ENCODE data around the gene PPM1G. TPM values are rescaled to one million over a fixed set of nuclear protein-coding genes. Genes with fewer than 3 reads are reported as not detected.

PPM1G gene
- total RNA-seq, 2 donors from 2014 or later, result 50.2 to 50.4 TPM

- TF ChIP-seq, protein P1, sequence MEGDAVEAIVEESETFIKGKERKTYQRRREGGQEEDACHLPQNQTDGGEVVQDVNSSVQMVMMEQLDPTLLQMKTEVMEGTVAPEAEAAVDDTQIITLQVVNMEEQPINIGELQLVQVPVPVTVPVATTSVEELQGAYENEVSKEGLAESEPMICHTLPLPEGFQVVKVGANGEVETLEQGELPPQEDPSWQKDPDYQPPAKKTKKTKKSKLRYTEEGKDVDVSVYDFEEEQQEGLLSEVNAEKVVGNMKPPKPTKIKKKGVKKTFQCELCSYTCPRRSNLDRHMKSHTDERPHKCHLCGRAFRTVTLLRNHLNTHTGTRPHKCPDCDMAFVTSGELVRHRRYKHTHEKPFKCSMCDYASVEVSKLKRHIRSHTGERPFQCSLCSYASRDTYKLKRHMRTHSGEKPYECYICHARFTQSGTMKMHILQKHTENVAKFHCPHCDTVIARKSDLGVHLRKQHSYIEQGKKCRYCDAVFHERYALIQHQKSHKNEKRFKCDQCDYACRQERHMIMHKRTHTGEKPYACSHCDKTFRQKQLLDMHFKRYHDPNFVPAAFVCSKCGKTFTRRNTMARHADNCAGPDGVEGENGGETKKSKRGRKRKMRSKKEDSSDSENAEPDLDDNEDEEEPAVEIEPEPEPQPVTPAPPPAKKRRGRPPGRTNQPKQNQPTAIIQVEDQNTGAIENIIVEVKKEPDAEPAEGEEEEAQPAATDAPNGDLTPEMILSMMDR (IDR thresholded peaks at IDR 0.05), result no peak
- H3K27me3 ChIP-seq (replicated peaks; ENCODE audit: insufficient read depth), result no peaks in the 10 kb centered on the region
- no peak for DNase-seq (ENCODE audit: low spot score)
- H3K4me1 ChIP-seq (ENCODE audit: control insufficient read depth in 1 of 2, low read depth in 2 of 2), result no peaks in the 10 kb centered on the region
- H3K36me3 ChIP-seq, result peaks cover 1% of the 10 kb centered on the region
- ATAC-seq (ENCODE audit: insufficient number of reproducible peaks, low FRiP score, low read depth), result no peak
- H3K4me3 ChIP-seq, result no peak overlapping the region
- no peaks in the 10 kb centered on the region for H3K9me3 ChIP-seq
- no peak overlapping the region for H3K27ac ChIP-seq
Observed at GRCh38 chr2:27347641-27348040, 61.8 kb downstream of the PPM1G start.

- H3K36me3 ChIP-seq, result peaks cover 52% of the 10 kb centered on the region
- no peak for DNase-seq (ENCODE audit: low spot score)
Observed at GRCh38 chr2:27336173-27336572, 73.2 kb downstream of the PPM1G start.

GRCh38 chr2:27335311-27335710 is 74.1 kb downstream of the PPM1G start:
- no peak overlapping the region for H3K4me3 ChIP-seq
- no peak for ATAC-seq (ENCODE audit: insufficient number of reproducible peaks, low FRiP score, low read depth)
- no peaks in the 10 kb centered on the region for H3K27me3 ChIP-seq (replicated peaks; ENCODE audit: insufficient read depth)
- no peaks in the 10 kb centered on the region for H3K4me1 ChIP-seq (ENCODE audit: control insufficient read depth in 1 of 2, low read depth in 2 of 2)
- no peaks in the 10 kb centered on the region for H3K9me3 ChIP-seq
- peaks cover 46% of the 10 kb centered on the region for H3K36me3 ChIP-seq
- H3K27ac ChIP-seq, result no peak overlapping the region
- DNase-seq (ENCODE audit: low spot score), result no peak
- TF ChIP-seq, protein P1 (IDR thresholded peaks at IDR 0.05), result no peak

More at GRCh38 chr2:27336173-27336572, 73.2 kb downstream of the PPM1G start:
- Histone ChIP-seq H3K4me3 (no peak overlapping the region), H3K4me1 (ENCODE audit: control insufficient read depth in 1 of 2, low read depth in 2 of 2) (no peaks in the 10 kb centered on the region), H3K27ac (no peak overlapping the region), H3K9me3 (no peaks in the 10 kb centered on the region), H3K27me3 (replicated peaks; ENCODE audit: insufficient read depth) (no peaks in the 10 kb centered on the region)
- ATAC-seq (ENCODE audit: insufficient number of reproducible peaks, low FRiP score, low read depth), result no peak
- TF ChIP-seq, protein P1 (IDR thresholded peaks at IDR 0.05), result no peak

Other genes with a start within 250 kb of the PPM1G start
- gene ATRAID, start 197.6 kb downstream of the PPM1G start, total RNA-seq, result 100 to 1,000 TPM in 1 of 2 donors, 10 to 100 TPM in 1; 90.0 to 174 TPM
- 10 to 100 TPM; 26.0 to 51.2 TPM for gene SLC5A6, start 197.3 kb downstream of the PPM1G start, total RNA-seq
- 10 to 100 TPM; 16.2 to 25.0 TPM for gene CAD, start 192.2 kb downstream of the PPM1G start, total RNA-seq
- 1 to 10 TPM; 4.4 to 8.5 TPM for gene SLC30A3, start 146.5 kb downstream of the PPM1G start, total RNA-seq
- under 1 TPM in 1 of 2 donors, not detected in 1; 0.68 TPM for gene DNAJC5G, start 134.2 kb downstream of the PPM1G start, total RNA-seq
- gene TRIM54, start 127.2 kb downstream of the PPM1G start, total RNA-seq, result 1 to 10 TPM in 1 of 2 donors, under 1 TPM in 1; 0.41 to 2.5 TPM
- 1 to 10 TPM in 1 of 2 donors, not detected in 1; 1.8 TPM for gene UCN, start 101.1 kb downstream of the PPM1G start, total RNA-seq
- 10 to 100 TPM; 58.1 to 68.1 TPM for gene MPV17, start 86.5 kb downstream of the PPM1G start, total RNA-seq
- 10 to 100 TPM; 56.6 to 58.8 TPM for gene GTF3C2, start 52.8 kb downstream of the PPM1G start, total RNA-seq
- gene EIF2B4, start 39.3 kb downstream of the PPM1G start, total RNA-seq, result 10 to 100 TPM; 31.5 to 55.4 TPM
- gene SNX17, start 39.0 kb downstream of the PPM1G start, total RNA-seq, result 100 to 1,000 TPM in 1 of 2 donors, 10 to 100 TPM in 1; 84.4 to 133 TPM
- 10 to 100 TPM; 10.7 to 10.9 TPM for gene ZNF513, start 28.9 kb downstream of the PPM1G start, total RNA-seq
- 10 to 100 TPM; 61.5 to 77.7 TPM for gene NRBP1, start 19.0 kb upstream of the PPM1G start, total RNA-seq
- under 1 TPM in 1 of 2 donors, not detected in 1; 0.68 TPM for gene KRTCAP3, start 32.8 kb upstream of the PPM1G start, total RNA-seq
- 10 to 100 TPM; 33.0 to 45.6 TPM for gene IFT172, start 80.2 kb upstream of the PPM1G start, total RNA-seq
- 10 to 100 TPM; 32.9 to 37.1 TPM for gene FNDC4, start 85.6 kb upstream of the PPM1G start, total RNA-seq
- gene GCKR, start 87.2 kb upstream of the PPM1G start, total RNA-seq, result 1 to 10 TPM; 1.8 to 5.7 TPM
- gene ZNF512, start 173.5 kb upstream of the PPM1G start, total RNA-seq, result 10 to 100 TPM; 16.8 to 62.5 TPM
- 1 to 10 TPM; 1.9 to 2.5 TPM for gene CCDC121, start 219.4 kb upstream of the PPM1G start, total RNA-seq
- gene GPN1, start 219.5 kb upstream of the PPM1G start, total RNA-seq, result 10 to 100 TPM; 19.0 to 22.3 TPM